Keratinocyte (primary cell): ENCODE data around the gene TYW1.
"Not testable (repeated sequence)": the region's sequence is repeated elsewhere in the genome, so short reads cannot be mapped to it uniquely, and the experiment has no call there.

Source experiments
- CTCF ChIP-seq, 3 experiments: IDR thresholded peaks in 1 of 3; conservative IDR thresholded peaks in 1 of 3; optimal IDR thresholded peaks in 1 of 3; 2 replicates in 2 of 3; 3 replicates in 1 of 3; pipeline versions ENCODE3 to v1.5.1; 2011; ENCODE audit warnings: low read length in 3 of 3, mild to moderate bottlenecking in 3 of 3, moderate library complexity in 2 of 3, control low read depth in 1 of 3, inconsistent platforms in 1 of 3; ENCODE audit not compliant: insufficient read depth in 2 of 3; ENCODE audit errors: extremely low read depth in 1 of 3
- EZH2 ChIP-seq: IDR thresholded peaks from one replicate; pipeline ENCODE4 v1.6.1; 2012; ENCODE audit warnings: inconsistent platforms, mild to moderate bottlenecking, low read length, moderate library complexity

- not testable (repeated sequence) for TF ChIP-seq CTCF (optimal IDR thresholded peaks at IDR 0.05 in 1 of 3, IDR thresholded peaks at IDR 0.05 in 1 of 3, conservative IDR thresholded peaks at IDR 0.05 in 1 of 3; ENCODE audit: extremely low read depth in 1 of 3, insufficient read depth in 2 of 3, low read length in 3 of 3); EZH2
These were observed 144.4 kb downstream of the TYW1 start for GRCh38 chr7:67141001-67141400.
